NOMO-1 treated with DMSO at 0.1 percent for 48 hours (cell line): ENCODE measurements around the gene CYBA.

Experiments
- DNase-seq: peaks from one replicate; lab custom pipeline; 2025; ENCODE audit not compliant: unreplicated experiment; lab: John Stamatoyannopoulos, UW

CYBA gene

DNA sequence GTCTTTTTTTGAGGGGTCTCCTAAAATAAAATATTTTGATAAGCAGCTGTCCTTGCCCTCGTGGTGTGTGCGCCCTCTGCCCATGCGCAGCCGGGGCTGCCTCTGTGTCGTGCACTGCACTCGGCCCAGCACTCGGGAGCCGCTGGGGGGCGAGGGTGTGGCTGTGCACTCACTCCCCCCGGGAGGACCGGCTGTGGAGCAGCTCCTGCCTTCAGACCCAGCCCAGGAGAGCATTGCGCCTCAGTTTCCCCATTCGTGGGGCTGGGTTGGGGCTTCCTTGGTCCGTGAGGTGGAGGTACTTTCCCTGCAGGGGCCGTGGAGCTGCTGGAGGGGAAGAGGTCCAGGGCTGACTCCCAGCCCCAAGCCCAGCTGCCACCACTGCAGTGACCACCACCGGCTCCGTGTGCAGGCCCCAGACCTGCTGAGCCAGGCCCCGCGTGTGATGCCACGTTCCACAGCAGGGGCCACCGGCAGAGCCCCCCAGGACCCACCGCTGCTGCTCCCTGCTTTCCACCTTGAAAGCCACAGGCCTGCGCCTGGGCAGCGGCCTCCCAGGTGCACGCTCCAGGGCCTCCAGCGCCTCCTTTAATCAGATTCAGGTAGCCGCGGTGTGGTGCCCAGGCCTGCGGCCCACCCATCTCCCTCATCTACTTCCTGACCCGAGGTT is 18.8 kb downstream of the CYBA start:
- no peak for DNase-seq

- no peak for DNase-seq
These were observed 19.5 kb downstream of the CYBA start for GRCh38 chr16:88631384-88631783.

- no peak for DNase-seq
These were observed 19.9 kb downstream of the CYBA start for GRCh38 chr16:88630941-88631340.

GRCh38 chr16:88630433-88630832 is 20.4 kb downstream of the CYBA start:
- no peak for DNase-seq

- no peak for DNase-seq
These were observed 21.0 kb downstream of the CYBA start for GRCh38 chr16:88629835-88630234.

DNA sequence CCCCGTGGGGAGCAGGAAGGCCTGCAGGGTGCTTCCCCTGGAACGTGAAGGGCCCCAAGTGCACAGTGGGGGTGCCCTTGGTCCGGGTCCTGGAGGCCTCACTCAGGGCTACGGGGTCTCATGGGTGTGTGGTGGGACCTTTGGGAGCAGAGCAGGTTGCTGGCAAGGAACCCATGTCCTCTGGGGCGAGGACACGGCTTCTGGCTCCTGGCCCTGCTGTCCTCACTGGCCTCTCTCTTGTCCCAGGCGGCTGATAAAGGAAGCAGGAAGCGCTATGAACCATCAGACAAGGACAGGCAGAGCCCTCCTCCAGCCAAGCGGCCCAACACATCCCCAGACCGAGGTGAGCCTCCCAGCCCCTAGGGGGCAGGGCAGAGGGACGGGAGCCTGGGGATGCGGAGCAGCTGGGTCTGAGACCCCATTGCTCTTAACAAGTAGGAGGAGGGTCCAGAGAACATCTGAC is 22.3 kb downstream of the CYBA start:
- no peak for DNase-seq

DNA sequence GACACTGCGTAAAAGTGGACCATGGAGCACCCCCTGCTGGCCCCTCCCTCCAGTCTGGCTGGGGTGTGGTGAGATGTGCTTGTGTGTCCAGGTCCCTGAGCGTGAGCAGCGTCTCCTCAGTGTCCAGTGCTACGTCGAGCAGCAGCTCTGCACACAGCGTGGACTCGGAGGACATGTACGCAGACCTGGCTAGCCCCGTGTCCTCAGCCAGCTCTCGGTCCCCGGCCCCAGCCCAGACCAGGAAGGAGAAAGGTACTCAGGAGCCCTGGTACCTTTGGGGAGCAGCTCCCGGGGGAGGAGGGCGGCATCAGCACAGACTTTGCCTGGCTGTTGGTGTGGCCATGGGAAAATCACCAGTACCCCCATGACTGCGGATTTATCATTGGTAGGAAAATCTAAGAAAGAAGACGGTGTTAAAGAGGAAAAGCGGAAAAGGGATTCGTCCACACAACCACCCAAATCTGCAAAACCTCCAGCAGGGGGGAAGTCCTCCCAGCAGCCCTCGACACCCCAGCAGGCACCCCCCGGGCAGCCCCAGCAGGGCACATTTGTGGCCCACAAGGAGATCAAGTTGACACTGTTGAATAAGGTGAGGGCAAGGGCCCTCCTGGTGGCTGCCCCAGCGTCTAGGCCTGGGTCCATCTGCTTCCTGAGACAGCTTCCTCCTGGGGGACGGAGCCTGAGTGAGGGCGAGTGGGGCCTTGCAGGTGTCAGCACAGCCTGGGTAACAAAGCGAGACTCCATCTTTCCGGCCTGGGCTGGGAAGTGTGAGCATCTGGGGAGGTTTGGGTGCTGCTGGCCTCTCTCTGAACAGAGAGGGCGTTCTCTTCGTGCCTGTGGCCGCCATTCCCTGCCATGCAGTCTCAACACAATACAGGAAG is 23.1 kb downstream of the CYBA start:
- no peak for DNase-seq

DNA sequence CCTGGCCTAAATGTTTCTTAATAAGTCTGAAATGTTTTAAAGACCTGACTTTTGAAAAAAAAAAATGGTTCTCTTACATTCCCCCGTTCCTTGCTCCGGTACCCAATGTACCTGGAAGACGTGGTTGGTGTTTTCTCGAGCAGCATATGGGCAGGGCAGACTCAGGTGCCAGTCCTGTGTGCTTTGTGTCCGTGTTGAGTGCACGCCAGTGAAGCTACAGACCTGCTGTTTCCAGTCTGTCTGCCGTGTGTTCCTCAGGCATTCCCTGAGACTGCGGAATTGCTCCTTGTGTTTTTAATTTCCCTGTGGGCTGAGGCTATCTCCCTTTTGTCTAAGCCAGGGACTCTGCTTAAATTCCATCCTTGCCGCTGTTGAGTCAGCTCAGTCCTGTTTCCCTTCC is 24.2 kb downstream of the CYBA start:
- no peak for DNase-seq

- DNase-seq: no peak
These were observed 25.8 kb downstream of the CYBA start for GRCh38 chr16:88624977-88625576.

- no peak for DNase-seq
These were observed 26.4 kb downstream of the CYBA start for GRCh38 chr16:88624481-88624880.

- DNase-seq: no peak
These were observed 27.0 kb downstream of the CYBA start for GRCh38 chr16:88623858-88624257.

- DNase-seq: no peak
These were observed 28.0 kb downstream of the CYBA start for GRCh38 chr16:88622866-88623265.

- DNase-seq: no peak
These were observed 28.7 kb downstream of the CYBA start for GRCh38 chr16:88622125-88622524.

- no peak for DNase-seq
These were observed 30.7 kb downstream of the CYBA start for GRCh38 chr16:88619859-88620815.

DNA sequence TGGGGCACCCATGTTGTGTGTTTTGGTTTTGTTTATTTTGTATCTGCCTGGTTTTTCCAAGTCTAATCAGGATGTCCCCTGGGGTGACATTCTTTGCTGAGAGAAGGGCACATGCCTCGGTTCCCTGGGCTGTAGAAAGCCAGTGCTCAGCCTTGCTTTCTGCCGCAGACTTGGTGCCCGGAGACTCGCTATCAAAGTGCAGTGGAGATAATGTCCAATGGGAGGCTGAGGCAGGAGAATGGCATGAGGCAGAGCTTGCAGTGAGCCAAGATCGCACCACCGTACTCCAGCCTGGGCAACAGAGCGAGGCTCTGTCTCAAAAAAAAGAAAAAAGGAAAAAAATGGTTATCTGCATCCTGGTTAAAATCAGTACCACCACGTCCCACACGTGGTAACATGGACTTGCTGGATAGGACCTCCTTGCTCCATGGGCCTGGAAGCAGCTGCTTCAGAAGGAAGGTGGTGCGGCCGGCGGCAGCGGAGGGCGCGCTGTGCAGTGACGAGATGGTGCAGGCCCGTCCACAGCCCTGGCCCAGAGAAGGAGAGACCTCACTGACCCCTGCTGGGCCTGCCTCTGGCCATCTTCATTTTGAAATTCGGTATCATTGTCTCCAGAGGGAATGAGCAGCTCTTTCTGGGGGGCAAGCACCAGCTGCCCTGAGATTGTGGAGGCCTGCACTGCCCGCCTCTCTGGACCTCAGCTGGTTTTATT is 31.7 kb downstream of the CYBA start:
- DNase-seq: no peak

DNA sequence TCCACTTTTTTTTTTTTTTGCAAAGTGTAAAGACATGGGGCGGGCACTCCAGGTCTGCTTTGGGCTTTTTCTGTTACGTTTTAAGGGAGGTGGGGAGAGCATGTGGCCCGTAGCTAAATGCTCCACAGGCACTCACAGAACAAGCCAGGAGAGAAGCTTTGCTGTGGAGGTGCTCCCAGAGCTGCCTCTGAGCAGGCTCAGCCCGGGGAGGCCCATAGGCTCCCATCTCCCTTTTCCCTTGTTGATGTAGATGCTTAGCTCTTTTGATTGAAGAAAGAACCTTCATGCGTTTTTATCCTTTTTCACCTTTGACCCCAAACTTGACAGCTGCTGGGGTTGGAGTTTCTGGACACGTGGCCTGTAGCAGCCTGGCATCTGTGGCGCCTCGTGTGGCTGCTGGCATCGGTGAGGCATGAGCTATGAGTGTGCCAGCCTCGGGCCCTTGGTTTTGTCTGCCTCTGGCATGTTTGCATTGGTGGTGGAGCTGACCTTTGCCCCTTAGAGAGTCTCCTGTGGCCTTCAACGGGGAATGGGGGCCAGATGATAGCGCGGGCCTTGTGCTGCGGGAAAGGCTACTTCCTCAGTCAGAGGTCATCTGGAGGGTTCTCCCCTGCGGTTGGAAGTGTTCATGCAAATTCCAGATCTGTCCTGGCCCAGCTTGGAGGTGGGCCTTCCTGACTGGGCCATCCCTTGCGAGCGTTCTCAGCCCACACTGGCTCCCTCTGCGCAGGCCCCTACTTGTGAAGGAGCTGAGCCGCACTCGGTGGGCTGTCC is 32.5 kb downstream of the CYBA start:
- no peak for DNase-seq

GRCh38 chr16:88617268-88618031 is 33.4 kb downstream of the CYBA start:
- DNase-seq: no peak

DNA sequence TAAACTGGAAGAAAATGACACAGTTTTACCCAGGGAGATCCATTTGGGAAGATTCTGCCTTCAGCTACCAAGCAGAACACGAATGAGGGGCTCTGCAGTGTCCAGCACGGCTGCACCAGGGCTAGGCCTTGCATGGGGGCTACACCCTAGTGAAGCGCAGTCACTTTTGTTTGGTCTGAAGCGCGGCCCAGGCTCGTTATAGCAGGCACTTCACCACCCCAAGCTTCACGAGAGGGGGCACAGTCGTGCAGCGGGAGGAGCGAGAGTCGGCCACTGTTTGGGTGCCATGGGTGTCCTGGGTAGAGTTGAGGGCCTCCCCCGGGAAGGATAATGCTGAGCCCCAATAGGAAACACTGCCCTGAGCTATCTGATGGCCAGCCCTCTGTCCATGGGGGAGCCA is 34.1 kb downstream of the CYBA start:
- DNase-seq: no peak

GRCh38 chr16:88616320-88616719 is 34.5 kb downstream of the CYBA start:
- DNase-seq: no peak
